GM23338 (cell line): ENCODE results near the gene CSF2.

Experiments used
- CTCF ChIP-seq, 2 experiments: fragments of 200-600 bp in 1 of 2; sonication (generic) in 1 of 2; conservative IDR thresholded peaks; 2 replicates each; pipeline versions ENCODE4 v1.5.1 to v1.6.1; 2016 to 2017; ENCODE audit warnings: antibody characterized with exemption in 2 of 2, low read depth in 2 of 2, mild to moderate bottlenecking in 2 of 2, moderate library complexity in 1 of 2
- EZH2 ChIP-seq: fragments of 200-600 bp; sonication (generic); IDR thresholded peaks from one replicate; pipeline ENCODE4 v1.8.0; 2017; ENCODE audit warnings: antibody characterized with exemption, mild to moderate bottlenecking, low read depth; ENCODE audit not compliant: unreplicated experiment
- EZH2phosphoT487 ChIP-seq: fragments of 200-600 bp; sonication (generic); IDR thresholded peaks from one replicate; pipeline ENCODE4 v1.8.1; 2018; ENCODE audit warnings: antibody characterized with exemption; ENCODE audit not compliant: unreplicated experiment
- POLR2AphosphoS5 ChIP-seq: IDR thresholded peaks from 2 replicates; pipeline ENCODE4 v1.6.1; 2016; ENCODE audit warnings: antibody characterized with exemption, low read depth
- ZNF114 ChIP-seq: fragments of 250-450 bp; sonication (Bioruptor Pico); IDR thresholded peaks from 2 replicates; pipeline ENCODE4 v1.5.0; 2020; ENCODE audit warnings: mild to moderate bottlenecking, moderate library complexity

GRCh38 chr5:132049093-132049492 lies 24.5 kb upstream of the CSF2 start:
- TF ChIP-seq CTCF (conservative IDR thresholded peaks at IDR 0.05; ENCODE audit: low read depth in 2 of 2) (no peak), EZH2 (no peak), POLR2AphosphoS5 (no peak), ZNF114 (CRISPR knock-in tag) (no peak), EZH2phosphoT487 (no peak)
